Fibroblast of pulmonary artery (primary cell): ENCODE results near the gene RASGRP2.

ENCODE experiments used
- DNase-seq: peaks from one replicate; pipeline ENCODE4 v3.0.0-alpha.2; 2010; ENCODE audit warnings: low read depth
- H3K4me3 ChIP-seq: replicated peaks from 2 replicates; pipeline ENCODE4 v1.5.1; 2011; ENCODE audit warnings: low read depth, mild to moderate bottlenecking, control low read depth, low read length, moderate library complexity
- CTCF ChIP-seq: IDR thresholded peaks from 2 replicates; pipeline ENCODE4 v1.5.1; 2011; ENCODE audit warnings: mild to moderate bottlenecking, control low read depth, low read length, inconsistent platforms; ENCODE audit errors: missing control alignments

The RASGRP2 gene

GRCh38 chr11:64694821-64695365, 49.0 kb downstream of the RASGRP2 start:
- no peak for DNase-seq
- TF ChIP-seq CTCF, result no peak
- H3K4me3 ChIP-seq, result no peak overlapping the region

- no peak for DNase-seq
- H3K4me3 ChIP-seq, result no peak overlapping the region
- TF ChIP-seq CTCF, result no peak
Observed at GRCh38 chr11:64694026-64694755, 49.8 kb downstream of the RASGRP2 start.

GRCh38 chr11:64692764-64693331, 51.1 kb downstream of the RASGRP2 start:
- no peak for DNase-seq
- TF ChIP-seq CTCF, result no peak
- H3K4me3 ChIP-seq, result no peak overlapping the region

GRCh38 chr11:64691543-64691942, 52.4 kb downstream of the RASGRP2 start:
- no peak overlapping the region for H3K4me3 ChIP-seq
- DNase-seq, result no peak
- TF ChIP-seq CTCF, result no peak

- DNase-seq, result no peak
- H3K4me3 ChIP-seq, result no peak overlapping the region
- TF ChIP-seq CTCF, result no peak
Observed at GRCh38 chr11:64690235-64690634, 53.7 kb downstream of the RASGRP2 start.

- H3K4me3 ChIP-seq, result peak overlapping the region; percentile 46
- TF ChIP-seq CTCF, result peak; percentile 76
- peak; percentile 85 for DNase-seq
Observed at GRCh38 chr11:64688534-64688982, 55.4 kb downstream of the RASGRP2 start.
